Suprapubic skin (tissue), 4 donors: ENCODE data around the gene SPIN3. TPM values are rescaled to one million over a fixed set of nuclear protein-coding genes. Genes with fewer than 3 reads are reported as not detected.
"Not testable (repeated sequence)": the region's sequence is repeated elsewhere in the genome, so short reads cannot be mapped to it uniquely, and the experiment has no call there.

Experiments
- DNase-seq, 2 donors: peaks; one replicate each; pipeline ENCODE4 v3.0.0-alpha.2; 2019; ENCODE audit warnings: low spot score in 2 of 2
- H3K27ac ChIP-seq: fragments of 200-600 bp; sonication (generic); one replicate; pipeline ENCODE4 v1.5.1; 2019
- H3K27me3 ChIP-seq: fragments of 200-600 bp; sonication (generic); one replicate; pipeline ENCODE4 v1.5.1; 2019
- H3K36me3 ChIP-seq: fragments of 200-600 bp; sonication (generic); one replicate; pipeline ENCODE4 v1.5.1; 2019
- H3K4me1 ChIP-seq: fragments of 200-600 bp; sonication (generic); one replicate; pipeline ENCODE4 v1.5.1; 2019
- H3K4me3 ChIP-seq: fragments of 200-600 bp; sonication (generic); one replicate; pipeline ENCODE4 v1.5.1; 2019; ENCODE audit warnings: mild to moderate bottlenecking
- H3K9me3 ChIP-seq: fragments of 200-600 bp; sonication (generic); one replicate; pipeline ENCODE4 v1.5.1; 2019
- CTCF ChIP-seq, 2 donors: fragments of 200-600 bp in 1 of 2; fragments of 450-650 bp in 1 of 2; sonication (generic) in 1 of 2; IDR thresholded peaks; one replicate each; pipeline ENCODE4 v1.5.1; 2016 to 2019; ENCODE audit warnings: antibody characterized with exemption in 2 of 2, mild to moderate bottlenecking in 1 of 2, moderate library complexity in 1 of 2
- EP300 ChIP-seq: sonication (generic); formaldehyde crosslinking; IDR thresholded peaks from one replicate; pipeline ENCODE4 v1.6.1; 2017; ENCODE audit warnings: antibody characterized with exemption
- POLR2A ChIP-seq, 2 donors: fragments of 450-650 bp; IDR thresholded peaks; one replicate each; pipeline ENCODE4 v1.6.1; 2017; ENCODE audit warnings: antibody characterized with exemption in 2 of 2, mild to moderate bottlenecking in 2 of 2, moderate library complexity in 2 of 2
- POLR2AphosphoS5 ChIP-seq, 3 donors: sonication (generic); formaldehyde crosslinking; IDR thresholded peaks; one replicate each; pipeline ENCODE4 v1.6.1; 2017; ENCODE audit warnings: antibody characterized with exemption in 3 of 3
- WGBS: methylation state at CpG from one replicate; pipeline ENCODE4 v1.1.5; 2018; 5-methylcytosine and 5-hydroxymethylcytosine counted together
- total RNA-seq, 4 donors: library from RNA; depleted of rRNA; stranded (reverse); fragments of >200 nt; gene quantifications; one replicate each; pipeline ENCODE4 v1.1.0, GENCODE V29; 2016

The SPIN3 gene
- total RNA-seq, result 1 to 10 TPM; 1.5 to 8.5 (median 5.5) TPM

DNA sequence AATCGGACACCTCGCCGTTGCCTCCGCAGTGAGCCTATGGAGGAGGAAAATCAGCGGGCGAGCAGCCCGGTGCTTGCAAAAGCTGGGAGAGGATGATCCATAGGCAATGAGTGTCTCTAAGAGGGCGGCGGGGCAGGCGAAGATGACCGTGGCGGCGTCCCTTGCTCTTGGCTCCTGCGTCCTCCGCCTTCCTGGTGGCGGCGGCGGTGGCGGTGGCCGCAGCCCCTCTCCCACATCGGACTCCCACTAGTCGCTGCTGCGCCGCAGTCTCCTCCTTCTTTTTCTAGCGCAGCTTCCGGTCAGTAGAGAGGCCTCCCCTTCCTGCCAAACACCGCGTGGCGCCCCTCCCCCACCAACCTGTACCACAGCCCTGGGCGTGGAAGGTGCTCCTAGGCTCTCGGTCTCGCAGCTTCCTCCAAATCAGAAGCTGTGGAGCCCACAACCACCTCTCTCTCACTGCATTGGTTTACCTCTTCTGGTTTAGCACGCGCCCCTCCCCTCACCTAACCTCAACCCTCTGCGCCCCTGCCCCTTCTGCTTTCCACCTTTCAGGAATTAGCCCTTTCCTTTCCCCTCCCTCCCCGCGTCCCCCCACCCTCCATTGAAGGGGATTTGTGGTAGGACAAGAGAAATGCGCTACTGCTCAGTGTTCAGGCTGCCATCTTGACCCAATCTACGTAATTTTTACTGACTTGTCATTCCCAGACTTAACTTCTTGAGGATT is at the start of gene SPIN3:
SPIN3 (minus strand) TSS at position 271 of the 724 bp plus-strand sequence. CDS start 594 bp downstream, outside the sequence.
- peak within 1 kb of the TSS; percentile 54 for H3K27ac ChIP-seq
- peak; percentile 68 to 77 for DNase-seq
- peak within 1 kb of the TSS; percentile 62 for H3K4me3 ChIP-seq
- no peaks in the 10 kb centered on the region for H3K9me3 ChIP-seq
- TF ChIP-seq POLR2AphosphoS5 (IDR thresholded peaks at IDR 0.05), result no peak
- no peak for TF ChIP-seq CTCF (IDR thresholded peaks at IDR 0.05)
- TF ChIP-seq POLR2A (IDR thresholded peaks at IDR 0.05), result no peak
- no peak for TF ChIP-seq EP300
- peaks cover 6% of the 10 kb centered on the region for H3K4me1 ChIP-seq
- H3K27me3 ChIP-seq, result no peaks in the 10 kb centered on the region
- 37% methylated on average over 34 of the region's 39 CpGs for WGBS
- no peaks in the 10 kb centered on the region for H3K36me3 ChIP-seq

GRCh38 chrX:57044245-57044644 is 48.9 kb upstream of the SPIN3 start:
- no peaks in the 10 kb centered on the region for H3K4me1 ChIP-seq
- H3K36me3 ChIP-seq, result no peaks in the 10 kb centered on the region
- no peak for TF ChIP-seq POLR2A (IDR thresholded peaks at IDR 0.05)
- TF ChIP-seq POLR2AphosphoS5 (IDR thresholded peaks at IDR 0.05), result no peak
- TF ChIP-seq CTCF (IDR thresholded peaks at IDR 0.05), result no peak
- TF ChIP-seq EP300, result no peak
- no peaks in the 10 kb centered on the region for H3K27me3 ChIP-seq
- H3K4me3 ChIP-seq, result no peak overlapping the region
- H3K9me3 ChIP-seq, result no peaks in the 10 kb centered on the region
- WGBS, result 69% methylated on average over 3 of the region's 3 CpGs
- H3K27ac ChIP-seq, result no peak overlapping the region
- DNase-seq, result no peak

- not testable (repeated sequence) for DNase-seq
Observed at GRCh38 chrX:57037265-57037664, 41.9 kb upstream of the SPIN3 start.

DNA sequence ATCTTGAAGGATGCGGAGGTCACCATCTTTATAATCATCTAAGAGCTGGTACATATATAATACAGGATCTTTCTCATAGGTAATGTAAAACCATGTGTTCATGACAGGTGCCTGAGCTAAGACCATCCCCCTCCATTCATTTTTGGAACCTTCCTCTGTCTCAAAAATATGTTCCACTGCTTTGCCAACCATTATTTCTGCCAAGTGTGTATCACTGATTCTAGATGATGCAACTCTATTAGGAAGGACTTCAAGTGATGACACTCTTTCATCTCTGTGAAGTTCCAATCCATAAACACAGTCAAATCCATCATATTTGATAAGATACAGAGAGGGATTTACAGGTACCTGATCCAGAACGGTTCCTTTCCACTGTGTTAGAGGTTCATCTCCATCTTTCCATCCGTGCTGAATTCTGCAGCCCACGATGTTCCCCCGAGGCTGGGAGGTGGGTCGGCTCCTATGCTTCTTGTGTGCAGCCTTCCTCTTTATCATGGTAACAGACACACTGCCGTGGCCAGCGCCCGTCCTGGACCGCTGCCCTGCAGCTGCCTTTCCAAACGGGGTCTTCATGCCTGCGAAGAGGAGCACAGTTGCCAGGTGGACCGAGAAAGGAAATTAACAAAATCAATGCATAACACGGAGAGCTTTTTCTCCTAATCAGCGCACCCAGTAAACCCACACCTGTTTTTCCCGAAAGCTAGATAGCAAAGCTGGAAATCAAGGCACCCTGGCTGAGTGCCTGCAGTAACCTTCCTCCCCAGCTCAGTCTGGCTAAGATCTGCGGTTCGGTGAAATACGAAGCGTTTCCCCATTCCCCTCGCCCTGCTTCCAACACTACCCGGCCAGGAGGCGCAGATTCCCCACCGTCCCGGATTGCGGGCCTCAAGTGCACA is 718 bp downstream of the SPIN3 start:
- 59% methylated on average over 26 of the region's 26 CpGs for WGBS
- Histone ChIP-seq H3K27me3 (no peaks in the 10 kb centered on the region), H3K9me3 (no peaks in the 10 kb centered on the region), H3K4me1 (peaks cover 6% of the 10 kb centered on the region), H3K27ac (no peak overlapping the region), H3K4me3 (peak overlapping the region; percentile 62), H3K36me3 (no peaks in the 10 kb centered on the region)
- DNase-seq, result no peak
- TF ChIP-seq POLR2AphosphoS5 (IDR thresholded peaks at IDR 0.05) (no peak), EP300 (no peak), POLR2A (IDR thresholded peaks at IDR 0.05) (no peak), CTCF (IDR thresholded peaks at IDR 0.05) (no peak)

More at GRCh38 chrX:57037265-57037664, 41.9 kb upstream of the SPIN3 start:
- H3K27me3 ChIP-seq, H3K4me3 ChIP-seq, H3K27ac ChIP-seq, H3K4me1 ChIP-seq, H3K9me3 ChIP-seq, H3K36me3 ChIP-seq: not testable (repeated sequence)
- WGBS, result 66% methylated on average over 4 of the region's 7 CpGs

- TF ChIP-seq POLR2A (IDR thresholded peaks at IDR 0.05), result no peak
- TF ChIP-seq CTCF (IDR thresholded peaks at IDR 0.05), result no peak
- TF ChIP-seq POLR2AphosphoS5 (IDR thresholded peaks at IDR 0.05), result no peak
- TF ChIP-seq EP300, result no peak
- no peaks in the 10 kb centered on the region for H3K9me3 ChIP-seq
- no peak overlapping the region for H3K4me3 ChIP-seq
- H3K36me3 ChIP-seq, result peaks cover 6% of the 10 kb centered on the region
- WGBS, result 88% methylated on average over 1 of the region's 1 CpG
- no peak overlapping the region for H3K27ac ChIP-seq
- DNase-seq, result no peak
- no peaks in the 10 kb centered on the region for H3K27me3 ChIP-seq
- H3K4me1 ChIP-seq, result no peaks in the 10 kb centered on the region
Observed at GRCh38 chrX:56987741-56988140, 7.6 kb downstream of the SPIN3 start.
